GM12878 (cell line): ENCODE measurements around the gene GNB2. TPM values are rescaled to one million over a fixed set of nuclear protein-coding genes. Genes with fewer than 3 reads are reported as not detected.

ENCODE experiments used
- ATAC-seq: fragments of 200-7000 bp; cut with Tn5 transposase; 3 replicates; pipeline ENCODE4 v1.9.1; 2020; ENCODE audit warnings: mild to moderate bottlenecking, moderate library complexity
- BruUV-seq: library from RNA; stranded (reverse); fragments of 400-500 nt; replicated peaks from 2 replicates; lab custom pipeline; 2021; lab: Mats Ljungman, UMichigan
- CTCF ChIA-PET: fragments of 300-600 bp; sonication (Branson Sonifier 250); formaldehyde crosslinking; extraction: SDS; loops from one replicate; lab custom pipeline; 2021; ENCODE audit warnings: inconsistent platforms; lab: Yijun Ruan, JAX
- POLR2A ChIA-PET: fragments of 350-600 bp; formaldehyde crosslinking; extraction: SDS; loops from one replicate; lab custom pipeline; 2021; ENCODE audit warnings: inconsistent platforms; lab: Charles Lee
- RAD21 ChIA-PET: fragments of 300-600 bp; sonication (Branson Sonifier 250); formaldehyde crosslinking; loops from one replicate; lab custom pipeline; 2023; ENCODE audit warnings: antibody characterized with exemption; ENCODE audit not compliant: unreplicated experiment; lab: Charles Lee
- SMC1A ChIA-PET: fragments of 300-600 bp; sonication (Branson Sonifier 250); formaldehyde crosslinking; loops from one replicate; lab custom pipeline; 2023; ENCODE audit not compliant: unreplicated experiment, uncharacterized antibody; lab: Charles Lee
- DNase-seq: peaks from one replicate; pipeline ENCODE4 v3.0.0-alpha.2; 2011; ENCODE audit warnings: low read depth, low spot score
- FAIRE-seq: peaks from 3 replicates; lab custom pipeline; 2011; peaks lifted over from hg19 to GRCh38; lab: Jason Lieb, UNC
- H2AFZ ChIP-seq: 2 replicates; pipeline ENCODE4 v1.6.0; 2011; ENCODE audit warnings: low read depth, low read length, control low read depth; ENCODE audit not compliant: control insufficient read depth
- H3K27ac ChIP-seq: 2 replicates; pipeline ENCODE4 v1.5.1; 2011; ENCODE audit warnings: control low read depth; ENCODE audit not compliant: control insufficient read depth, insufficient read depth
- H3K27me3 ChIP-seq, 2 experiments: replicated peaks in 1 of 2; 2 replicates each; pipeline versions ENCODE4 v1.6.0 to v1.6.1; 2011; ENCODE audit warnings: low read length in 1 of 2; ENCODE audit not compliant: control insufficient read depth in 2 of 2, insufficient read depth in 2 of 2
- H3K36me3 ChIP-seq, 2 experiments: 2 replicates each; pipeline ENCODE4 v1.5.1; 2011; ENCODE audit warnings: low read length in 1 of 2; ENCODE audit not compliant: control insufficient read depth in 2 of 2, insufficient read depth in 2 of 2
- H3K4me1 ChIP-seq: 2 replicates; pipeline ENCODE4 v1.6.1; 2011; ENCODE audit warnings: mild to moderate bottlenecking, low read length, moderate library complexity, mixed read lengths; ENCODE audit not compliant: control insufficient read depth, insufficient read depth
- H3K4me2 ChIP-seq: 2 replicates; pipeline ENCODE4 v1.6.0; 2011; ENCODE audit warnings: control low read depth; ENCODE audit not compliant: control insufficient read depth, insufficient read depth
- H3K4me3 ChIP-seq: fragments of 200-600 bp; sonication (generic); 2 replicates; pipeline ENCODE4 v1.5.1; 2016
- H3K79me2 ChIP-seq: 2 replicates; pipeline ENCODE4 v1.6.0; 2011; ENCODE audit warnings: low read length; ENCODE audit not compliant: control insufficient read depth, insufficient read depth
- H3K9ac ChIP-seq: 2 replicates; pipeline ENCODE4 v1.8.0; 2011; ENCODE audit warnings: low read length, control low read depth, mixed read lengths; ENCODE audit not compliant: control insufficient read depth, insufficient read depth
- H3K9me3 ChIP-seq: replicated peaks from 3 replicates; pipeline ENCODE4 v1.5.1; 2011; ENCODE audit warnings: mild to moderate bottlenecking, low read length; ENCODE audit not compliant: control insufficient read depth, insufficient read depth
- H4K20me1 ChIP-seq: 2 replicates; pipeline ENCODE4 v1.6.0; 2011; ENCODE audit not compliant: control insufficient read depth, insufficient read depth
- ATF2 ChIP-seq: IDR thresholded peaks from 2 replicates; pipeline ENCODE4 v1.6.1; 2012; ENCODE audit warnings: low read length, inconsistent platforms
- CHD4 ChIP-seq: fragments of 200-600 bp; sonication (generic); IDR thresholded peaks from 2 replicates; pipeline ENCODE4 v1.6.1; 2016; ENCODE audit warnings: mild to moderate bottlenecking
- NFXL1 ChIP-seq: fragments of 450-650 bp; IDR thresholded peaks from 2 replicates; pipeline ENCODE4 v1.6.1; 2017; ENCODE audit warnings: antibody characterized with exemption, mild to moderate bottlenecking, borderline replicate concordance
- POLR2A ChIP-seq: IDR thresholded peaks from 2 replicates; pipeline ENCODE4 v1.6.1; 2011; ENCODE audit warnings: low read depth, mild to moderate bottlenecking, low read length
- POLR2AphosphoS2 ChIP-seq: IDR thresholded peaks from 2 replicates; pipeline ENCODE4 v1.6.1; 2011; ENCODE audit warnings: low read depth, mild to moderate bottlenecking, low read length, improper control_type of control experiment, moderate library complexity
- POLR2AphosphoS5 ChIP-seq: IDR thresholded peaks from 2 replicates; pipeline ENCODE4 v1.6.1; 2011; ENCODE audit warnings: mild to moderate bottlenecking, low read length, inconsistent platforms
- STAT3 ChIP-seq: IDR thresholded peaks from 2 replicates; pipeline ENCODE4 v1.6.1; 2011; ENCODE audit warnings: low read depth, low read length, improper control_type of control experiment
- YBX1 ChIP-seq: fragments of 450-650 bp; IDR thresholded peaks from 2 replicates; pipeline ENCODE4 v1.6.1; 2016; ENCODE audit warnings: antibody characterized with exemption
- WGBS: methylation state at CpG from one replicate; pipeline ENCODE4 v1.1.6; 2016; ENCODE audit warnings: low lambda C conversion rate; ENCODE audit not compliant: insufficient replicate concordance, insufficient coverage; ENCODE audit errors: missing lambda C conversion rate; 5-methylcytosine and 5-hydroxymethylcytosine counted together
- in situ Hi-C: fragments of 300-500 bp; cut with MboI; formaldehyde crosslinking; loops from 9 replicates; pipeline ENCODE4 v1.14.3; 2018; ENCODE audit warnings: mixed read lengths
- intact Hi-C: fragments of 100-400 bp; cut with micrococcal nuclease; formaldehyde crosslinking; loops from one replicate; pipeline ENCODE4 v1.14.2; 2022; ENCODE audit not compliant: unreplicated experiment
- polyA plus RNA-seq, 11 experiments: library from polyadenylated mRNA; depleted of rRNA in 4 of 11; unstranded in 6 of 11; stranded (reverse) in 5 of 11; fragments of >200 nt; fragmentation: Nextera tagmentation in 4 of 11; fragmentation: Illumina TruSeq in 1 of 11; extraction: Ambion mirVana in 4 of 11; extraction: Trizol in 1 of 11; gene quantifications; 1 replicate in 1 of 11; 2 replicates in 10 of 11; pipeline versions ENCODE4 v1.2.1 to v1.2.3, GENCODE V29; 2011 to 2016; ENCODE audit warnings: inconsistent platforms in 2 of 11, missing spikeins in 2 of 11, low read depth in 1 of 11
- total RNA-seq, 4 experiments: library from RNA; depleted of rRNA in 3 of 4; stranded (reverse); fragments of >200 nt in 3 of 4; fragmentation: Illumina TruSeq in 1 of 4; extraction: Trizol in 1 of 4; gene quantifications; 2 replicates each; pipeline versions ENCODE4 v1.2.1 to v1.2.3, GENCODE V29; 2013 to 2021

GNB2 gene
- total and polyA plus RNA-seq, 10 of the 15 experiments (the other 5 are each of a cell fraction or from before 2014, with no cell fraction given): 0.35 to 175 (median 59.7) TPM

- ATAC-seq: no peak
- intact Hi-C loops: no loop called here
- 89% methylated on average over 18 of the region's 18 CpGs for WGBS
- TF ChIP-seq POLR2AphosphoS5: peak; percentile 68; the same call in 1 of the 2 replicates
- TF ChIP-seq STAT3: no peak
- peak; percentile 72; the same call in 1 of the 2 replicates for TF ChIP-seq POLR2A
- TF ChIP-seq CHD4: no peak
- TF ChIP-seq NFXL1: no peak
- peak; percentile 30; the same call in 1 of the 2 replicates for TF ChIP-seq POLR2AphosphoS2
- no peak for TF ChIP-seq YBX1
- no peak for TF ChIP-seq ATF2
- no peaks in the 10 kb centered on the region for H4K20me1 ChIP-seq
- no peaks in the 10 kb centered on the region for H3K27me3 ChIP-seq
- BruUV-seq: no TSS peak
- in situ Hi-C loops: loop anchor here (25.0 kb wide), 1 partner anchor 218 kb away; the partner anchor contains the start of gene SPACDR
- H3K4me2 ChIP-seq: no peak overlapping the region
- DNase-seq: no peak
- POLR2A ChIA-PET: interaction anchor here (0.5 kb wide), 1 partner anchor 23 kb away, joined by 3 read pairs; no protein-coding TSS in a partner anchor
- no peak overlapping the region for H3K4me3 ChIP-seq
- SMC1A ChIA-PET: interaction anchor here (1.0 kb wide), 1 partner anchor 12 kb away, joined by 3 read pairs; no protein-coding TSS in a partner anchor
- RAD21 ChIA-PET: no interaction called here
- no peaks in the 10 kb centered on the region for H3K4me1 ChIP-seq
- CTCF ChIA-PET: interaction anchor here (0.6 to 6.3 kb wide), 3 partner anchors 10 to 68 kb away, joined by 3 to 57 read pairs (median 5); partner anchors contain the start of genes MOSPD3 and POP7
- FAIRE-seq: no peak
- no peak overlapping the region for H2AFZ ChIP-seq
- H3K9me3 ChIP-seq: no peaks in the 10 kb centered on the region
- no peak overlapping the region for H3K27ac ChIP-seq
- H3K36me3 ChIP-seq: peaks cover 4 to 56% of the 10 kb centered on the region in 2 experiments; a peak in 3 of 4 replicates
- peaks cover 4% of the 10 kb centered on the region for H3K79me2 ChIP-seq
- H3K9ac ChIP-seq: no peak overlapping the region
Measured at GRCh38 chr7:100680576-100681271, 7.2 kb downstream of the GNB2 start.
